NCI-H1694 treated with DMSO at 0.1 percent for 48 hours (cell line): ENCODE data around the gene FOXF1.

ENCODE experiments used
- DNase-seq: peaks from one replicate; lab custom pipeline; 2025; lab: John Stamatoyannopoulos, UW

Gene FOXF1

GRCh38 chr16:86558355-86559193, 48.2 kb downstream of the FOXF1 start:
- no peak for DNase-seq

DNA sequence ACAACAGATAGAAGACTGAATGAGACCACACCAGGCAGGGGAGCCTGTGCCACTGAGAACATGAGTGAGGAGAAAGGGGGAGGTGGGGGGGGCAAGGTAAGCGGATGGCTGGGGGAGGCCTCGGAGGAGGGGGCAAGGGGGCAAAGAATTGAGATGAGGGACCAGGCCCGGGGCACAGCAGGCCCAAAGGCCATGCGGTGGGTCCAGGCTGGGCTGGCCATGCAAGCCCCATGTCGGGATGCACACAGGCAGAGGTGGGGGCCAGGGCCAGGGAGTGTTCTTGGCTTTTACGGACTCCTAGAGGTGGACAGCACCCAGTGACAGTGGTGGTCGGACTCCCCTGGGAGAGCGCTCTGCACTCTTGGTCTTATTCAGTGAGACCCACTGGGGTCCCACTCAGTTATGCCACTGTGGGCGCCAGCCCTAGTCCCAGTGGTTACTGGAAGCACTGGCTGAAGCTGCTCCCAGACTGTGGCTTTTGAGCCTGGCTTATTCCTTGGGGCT, 49.5 kb downstream of the FOXF1 start:
- DNase-seq = no peak

DNA sequence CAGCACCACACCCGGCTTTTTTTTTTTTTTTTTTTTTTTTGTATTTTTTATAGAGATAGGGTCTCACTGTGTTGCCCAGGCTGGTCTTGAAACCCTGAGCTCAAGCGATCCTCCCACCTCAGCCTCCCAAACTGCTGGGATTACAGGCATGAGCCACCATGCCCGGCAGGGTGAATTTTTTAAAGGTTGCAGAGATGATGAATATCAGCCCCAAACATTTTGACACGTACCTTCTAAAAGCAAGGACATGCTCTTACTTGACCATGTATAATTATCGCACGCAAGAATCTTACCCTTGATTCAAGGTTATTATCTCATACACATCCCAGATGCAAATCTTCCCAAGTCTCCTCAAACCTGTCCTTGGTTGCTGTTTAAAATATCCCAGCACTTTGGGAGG, 52.0 kb downstream of the FOXF1 start:
- DNase-seq = no peak

DNA sequence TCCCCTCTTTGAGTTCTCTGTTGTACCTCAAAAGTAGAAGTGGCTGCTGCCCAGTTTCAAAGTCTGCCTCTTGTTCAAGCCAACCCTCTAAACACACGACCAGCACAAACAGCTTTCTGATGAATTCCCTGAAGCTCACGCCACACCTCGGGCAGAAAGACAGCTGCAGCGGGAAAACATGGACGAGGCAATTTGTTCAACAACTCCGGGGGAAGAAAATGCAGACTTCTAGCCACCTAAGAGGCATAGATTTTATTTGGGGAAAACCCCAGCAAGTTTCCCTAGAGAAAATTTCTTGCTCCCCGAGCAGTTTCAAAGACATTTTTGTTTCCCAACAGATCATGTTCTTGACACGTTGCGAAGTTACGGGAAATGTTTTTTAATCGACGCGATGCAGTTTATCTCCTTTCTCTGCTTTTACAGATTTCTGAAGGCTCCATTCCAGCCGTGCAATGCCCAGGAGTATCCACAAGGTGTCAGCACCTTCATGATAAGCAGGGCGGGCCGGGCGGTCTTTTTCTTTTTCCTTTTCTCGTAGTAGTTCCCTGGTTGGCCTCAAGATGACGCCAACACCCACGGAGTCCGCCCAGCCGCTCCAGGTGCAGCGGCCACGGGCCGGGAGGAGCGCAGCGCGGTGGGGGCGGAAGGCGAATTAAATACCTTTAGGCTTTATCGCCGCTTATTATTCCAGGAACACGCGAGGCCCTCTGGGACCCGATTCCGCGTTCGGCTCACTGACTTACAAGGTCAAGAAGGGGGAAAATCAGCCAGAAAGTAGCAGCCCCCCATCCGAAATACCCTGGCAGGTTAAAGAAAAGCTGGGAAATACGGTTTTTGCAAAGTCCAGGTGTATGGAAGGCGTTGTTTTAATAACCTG, 53.4 kb downstream of the FOXF1 start:
- peak; percentile 71 for DNase-seq
